ENCODE results near the gene GPHA2. TPM values are rescaled to one million over a fixed set of nuclear protein-coding genes. Genes with fewer than 3 reads are reported as not detected.

Gene GPHA2
- total RNA-seq, 1 donor from 2014 or later = 0.33 TPM

GRCh38 chr11:64924910-64925284, 10.8 kb downstream of the GPHA2 start:
- Mint-ChIP-seq H3K4me1 (peaks cover 24% of the 10 kb centered on the region), H3K9me3 (no peaks in the 10 kb centered on the region), H3K27ac (peak overlapping the region; percentile 77), H3K4me3 (peak overlapping the region; percentile 93), H3K36me3 (ENCODE audit: low read depth) (peaks cover 23% of the 10 kb centered on the region), H3K27me3 (no peaks in the 10 kb centered on the region)
- intact Hi-C loops (cut with micrococcal nuclease) = loop anchor here (1.0 to 5.0 kb wide), 8 partner anchors 9 to 988 kb away; partner anchors contain the start of genes ARL2, FAU, MAJIN and MEN1
- ATAC-seq (ENCODE audit: low read depth) (no peak), DNase-seq (no peak)
- TF ChIP-seq, protein P1, sequence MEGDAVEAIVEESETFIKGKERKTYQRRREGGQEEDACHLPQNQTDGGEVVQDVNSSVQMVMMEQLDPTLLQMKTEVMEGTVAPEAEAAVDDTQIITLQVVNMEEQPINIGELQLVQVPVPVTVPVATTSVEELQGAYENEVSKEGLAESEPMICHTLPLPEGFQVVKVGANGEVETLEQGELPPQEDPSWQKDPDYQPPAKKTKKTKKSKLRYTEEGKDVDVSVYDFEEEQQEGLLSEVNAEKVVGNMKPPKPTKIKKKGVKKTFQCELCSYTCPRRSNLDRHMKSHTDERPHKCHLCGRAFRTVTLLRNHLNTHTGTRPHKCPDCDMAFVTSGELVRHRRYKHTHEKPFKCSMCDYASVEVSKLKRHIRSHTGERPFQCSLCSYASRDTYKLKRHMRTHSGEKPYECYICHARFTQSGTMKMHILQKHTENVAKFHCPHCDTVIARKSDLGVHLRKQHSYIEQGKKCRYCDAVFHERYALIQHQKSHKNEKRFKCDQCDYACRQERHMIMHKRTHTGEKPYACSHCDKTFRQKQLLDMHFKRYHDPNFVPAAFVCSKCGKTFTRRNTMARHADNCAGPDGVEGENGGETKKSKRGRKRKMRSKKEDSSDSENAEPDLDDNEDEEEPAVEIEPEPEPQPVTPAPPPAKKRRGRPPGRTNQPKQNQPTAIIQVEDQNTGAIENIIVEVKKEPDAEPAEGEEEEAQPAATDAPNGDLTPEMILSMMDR (IDR thresholded peaks at IDR 0.05) = no peak
- POLR2A ChIA-PET = interaction anchor here (0.7 to 1.9 kb wide), 9 partner anchors 34 to 210 kb away, joined by 3 to 6 read pairs (median 4); partner anchors contain the start of genes ARL2, CDC42BPG, SNX15 and VPS51
- CTCF ChIA-PET = interaction anchor here (0.9 kb wide), 1 partner anchor 89 kb away, joined by 4 read pairs; the partner anchor contains the start of gene ARL2

DNA sequence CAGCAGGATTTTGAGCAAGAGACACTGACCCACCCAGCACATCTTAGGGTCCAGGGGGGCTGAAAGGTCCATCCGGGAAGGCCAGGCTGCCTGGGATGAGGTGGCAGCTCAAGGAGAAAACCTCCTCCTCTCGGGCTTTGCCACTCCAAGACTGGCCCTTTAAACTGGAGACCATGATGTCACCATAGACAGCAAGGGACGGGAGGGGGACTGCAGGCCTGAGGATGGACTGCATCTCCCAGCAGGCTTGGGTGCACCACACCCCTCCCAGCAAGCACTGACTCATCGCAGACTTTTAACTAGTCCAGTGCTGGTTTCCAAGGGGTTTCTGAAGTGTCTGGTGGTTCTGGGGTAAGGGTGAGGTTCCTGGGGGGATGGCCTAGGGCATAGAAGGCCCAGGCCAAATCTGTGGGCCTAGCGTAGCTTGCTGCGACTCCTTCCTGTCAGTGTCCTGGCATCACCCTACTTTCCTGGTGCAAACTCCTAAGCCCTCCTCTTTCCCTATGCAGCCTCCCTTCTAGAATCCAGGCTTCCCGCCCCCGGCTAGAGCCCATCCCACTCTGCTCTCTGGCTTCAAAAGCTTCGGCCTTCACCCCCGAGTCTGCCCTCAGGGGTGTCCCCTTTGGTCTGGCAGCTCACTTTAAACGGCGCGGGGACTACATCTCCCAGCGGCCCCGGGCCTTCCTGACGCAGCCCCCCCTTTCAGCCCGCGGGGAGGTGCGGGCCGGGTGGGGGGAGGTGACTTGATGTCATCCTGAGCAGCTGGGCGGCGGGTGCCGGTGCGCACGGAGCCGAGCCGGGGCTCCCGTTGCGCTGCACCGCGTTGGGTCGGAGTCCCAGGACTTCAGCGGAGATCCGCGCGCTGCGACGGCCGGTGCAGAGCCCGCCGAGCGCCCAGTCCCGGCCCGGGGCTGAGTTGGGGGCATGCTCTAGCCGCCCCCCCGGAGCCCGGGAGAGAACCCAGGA, 11.5 kb downstream of the GPHA2 start, which contains the start of gene PPP2R5B:
PPP2R5B (plus strand) TSS at position 746 of the 966 bp plus-strand sequence. CDS start 1,046 bp downstream, outside the sequence.
- Mint-ChIP-seq H3K27ac (peak within 1 kb of the TSS; percentile 96), H3K4me3 (peak within 1 kb of the TSS; percentile 93), H3K9me3 (no peaks in the 10 kb centered on the region), H3K4me1 (peaks cover 27% of the 10 kb centered on the region), H3K36me3 (ENCODE audit: low read depth) (peaks cover 17% of the 10 kb centered on the region), H3K27me3 (no peaks in the 10 kb centered on the region)
- ChIA-PET CTCF (interaction anchor here (0.9 to 1.1 kb wide), 2 partner anchors 90 to 103 kb away, joined by 3 to 4 read pairs; partner anchors contain the start of genes ARL2 and SNX15), POLR2A (interaction anchor here (0.7 to 1.9 kb wide), 13 partner anchors 34 to 211 kb away, joined by 3 to 6 read pairs (median 4); partner anchors contain the start of genes ARL2, BATF2, CDC42BPG and SNX15)
- TF ChIP-seq, protein P1 (IDR thresholded peaks at IDR 0.05) = no peak
- ATAC-seq (ENCODE audit: low read depth) (peak; percentile 95), DNase-seq (peak; percentile 83)
- intact Hi-C loops (cut with micrococcal nuclease) = loop anchor here (1.0 to 5.0 kb wide), 8 partner anchors 8 to 987 kb away; partner anchors contain the start of genes ARL2, FAU, MAJIN and MEN1

DNA sequence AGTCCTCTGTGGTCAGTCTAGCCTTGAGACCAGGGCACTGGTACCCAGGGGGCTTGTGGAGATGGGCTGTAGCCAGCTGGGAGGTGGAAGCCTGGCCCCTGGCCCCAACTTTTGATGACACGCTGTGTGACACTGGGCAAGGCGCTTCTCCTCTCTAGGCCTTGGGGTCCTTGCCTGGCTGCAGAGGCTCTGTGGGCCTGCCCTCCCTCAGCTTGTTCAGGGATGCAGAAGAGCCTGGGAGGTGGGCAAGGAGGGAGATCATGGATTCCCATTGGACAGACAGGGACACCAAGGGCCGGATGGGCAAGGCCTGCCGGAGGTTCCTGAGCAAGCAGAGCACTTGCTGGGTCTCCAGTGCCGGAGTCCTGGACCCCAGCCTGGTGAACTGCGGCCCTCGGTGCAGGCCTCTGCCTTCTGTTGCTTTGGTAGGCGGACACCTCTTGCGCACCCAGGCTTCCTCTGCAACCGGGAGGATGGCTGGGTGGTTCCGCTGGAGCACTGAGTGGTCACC, 12.5 kb downstream of the GPHA2 start:
- Mint-ChIP-seq H3K4me1 (peaks cover 28% of the 10 kb centered on the region), H3K27me3 (no peaks in the 10 kb centered on the region), H3K36me3 (ENCODE audit: low read depth) (peaks cover 12% of the 10 kb centered on the region), H3K27ac (no peak overlapping the region), H3K9me3 (no peaks in the 10 kb centered on the region), H3K4me3 (peak overlapping the region; percentile 93)
- no peak for ATAC-seq (ENCODE audit: low read depth)
- no peak for DNase-seq
- CTCF ChIA-PET = interaction anchor here (1.1 kb wide), 1 partner anchor 104 kb away, joined by 3 read pairs; the partner anchor contains the start of gene SNX15
- intact Hi-C loops (cut with micrococcal nuclease) = loop anchor here (5.0 kb wide), 2 partner anchors 49 to 986 kb away; partner anchors contain the start of genes MAJIN and NAA40
- TF ChIP-seq, protein P1 (IDR thresholded peaks at IDR 0.05) = no peak
- POLR2A ChIA-PET = interaction anchor here (0.7 to 1.2 kb wide), 4 partner anchors 71 to 740 kb away, joined by 3 to 4 read pairs (median 4); partner anchors contain the start of genes BATF2 and RELA

DNA sequence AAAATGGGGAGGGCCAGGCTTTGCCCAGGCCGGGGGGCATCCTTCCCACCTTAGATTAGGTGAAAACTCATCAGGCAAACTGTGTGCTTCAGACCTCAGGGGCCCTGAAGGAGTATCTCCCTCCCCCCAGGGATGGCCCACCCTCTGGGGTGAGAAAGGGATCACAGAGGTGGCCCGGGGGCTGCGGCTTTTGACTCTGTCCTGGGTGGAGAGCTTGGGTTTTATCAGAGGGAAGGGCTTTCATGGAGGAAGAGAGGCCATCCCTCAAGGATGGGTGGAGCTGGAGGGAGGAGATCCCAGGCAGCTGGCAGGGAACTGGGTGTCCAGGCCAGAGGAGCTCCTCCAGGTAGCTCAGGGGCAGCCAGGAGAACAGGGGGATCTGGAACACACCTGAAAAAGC, 14.3 kb downstream of the GPHA2 start:
- DNase-seq = no peak
- intact Hi-C loops (cut with micrococcal nuclease) = loop anchor here (5.0 kb wide), 2 partner anchors 51 to 984 kb away; partner anchors contain the start of genes MAJIN and NAA40
- TF ChIP-seq, protein P1 (IDR thresholded peaks at IDR 0.05) = no peak
- Mint-ChIP-seq H3K36me3 (ENCODE audit: low read depth) (no peaks in the 10 kb centered on the region), H3K9me3 (no peaks in the 10 kb centered on the region), H3K27ac (no peak overlapping the region), H3K4me3 (no peak overlapping the region), H3K4me1 (peaks cover 44% of the 10 kb centered on the region), H3K27me3 (no peaks in the 10 kb centered on the region)
- CTCF ChIA-PET = no interaction called here
- POLR2A ChIA-PET = no interaction called here
- ATAC-seq (ENCODE audit: low read depth) = no peak
